ENCODE measurements around the gene CRB2.

- no peak for TF ChIP-seq CTCF (IDR thresholded peaks at IDR 0.05)
- no peak for TF ChIP-seq POLR2A (IDR thresholded peaks at IDR 0.05)
Measured at GRCh38 chr9:123371228-123371584, 15.2 kb downstream of the CRB2 start.

Data from body of pancreas (tissue), 4 donors.